DND-41 (cell line): ENCODE data around the gene PTS.

Source experiments
- ATAC-seq: fragments of 200-7000 bp; cut with Tn5 transposase; 3 replicates; pipeline ENCODE4 v1.9.1; 2021; ENCODE audit warnings: low read depth; ENCODE audit not compliant: insufficient read depth
- DNase-seq: peaks from one replicate; pipeline ENCODE4 v3.0.0-alpha.2; 2020
- H2AFZ ChIP-seq: 2 replicates; pipeline ENCODE4 v1.6.0; 2012; ENCODE audit warnings: low read depth, low read length
- H3K27ac ChIP-seq: 2 replicates; pipeline ENCODE4 v1.5.1; 2012; ENCODE audit warnings: low read length, inconsistent platforms
- H3K27me3 ChIP-seq: fragments of 200-600 bp; sonication (generic); 2 replicates; pipeline ENCODE4 v1.6.0; 2012; ENCODE audit warnings: low read length, mild to moderate bottlenecking, inconsistent platforms; ENCODE audit not compliant: insufficient read depth, poor library complexity
- H3K36me3 ChIP-seq: 2 replicates; pipeline ENCODE4 v1.5.1; 2012; ENCODE audit warnings: low read length, inconsistent platforms; ENCODE audit not compliant: insufficient read depth
- H3K4me1 ChIP-seq: 2 replicates; pipeline ENCODE4 v1.5.1; 2012; ENCODE audit warnings: mild to moderate bottlenecking, low read length; ENCODE audit not compliant: insufficient read depth
- H3K4me2 ChIP-seq: 2 replicates; pipeline ENCODE4 v1.6.0; 2012; ENCODE audit warnings: mild to moderate bottlenecking, moderate library complexity, low read length, inconsistent platforms; ENCODE audit not compliant: insufficient read depth
- H3K4me3 ChIP-seq, 2 experiments: fragments of 200-600 bp in 1 of 2; shearing (Covaris generic) in 1 of 2; 2 replicates each; pipeline ENCODE4 v1.5.1; 2012 to 2016; ENCODE audit warnings: inconsistent platforms in 2 of 2, low read length in 2 of 2, mild to moderate bottlenecking in 2 of 2, low read depth in 1 of 2, moderate library complexity in 1 of 2
- H3K79me2 ChIP-seq: 2 replicates; pipeline ENCODE4 v1.6.0; 2012; ENCODE audit warnings: low read length, inconsistent platforms; ENCODE audit not compliant: insufficient read depth
- H3K9ac ChIP-seq: 2 replicates; pipeline ENCODE4 v1.6.0; 2012; ENCODE audit warnings: low read depth, mild to moderate bottlenecking, inconsistent platforms, low read length, moderate library complexity
- H3K9me3 ChIP-seq: 2 replicates; pipeline ENCODE4 v1.5.1; 2012; ENCODE audit warnings: low read length, moderate library complexity, mild to moderate bottlenecking, inconsistent platforms; ENCODE audit not compliant: insufficient read depth, severe bottlenecking
- H4K20me1 ChIP-seq: 2 replicates; pipeline ENCODE4 v1.6.0; 2012; ENCODE audit warnings: low read length; ENCODE audit not compliant: insufficient read depth
- EZH2 ChIP-seq: IDR thresholded peaks from 3 replicates; pipeline ENCODE4 v1.6.1; 2012; ENCODE audit warnings: borderline replicate concordance, low read depth, mild to moderate bottlenecking, moderate library complexity, low read length, inconsistent platforms; ENCODE audit not compliant: severe bottlenecking
- TF ChIP-seq, protein P1 (sequence below): IDR thresholded peaks from 2 replicates; pipeline ENCODE4 v1.5.1; 2012; ENCODE audit warnings: borderline replicate concordance, low read length, moderate library complexity, mild to moderate bottlenecking; ENCODE audit not compliant: poor library complexity, severe bottlenecking; ENCODE audit errors: extremely low read depth

The PTS gene

DNA sequence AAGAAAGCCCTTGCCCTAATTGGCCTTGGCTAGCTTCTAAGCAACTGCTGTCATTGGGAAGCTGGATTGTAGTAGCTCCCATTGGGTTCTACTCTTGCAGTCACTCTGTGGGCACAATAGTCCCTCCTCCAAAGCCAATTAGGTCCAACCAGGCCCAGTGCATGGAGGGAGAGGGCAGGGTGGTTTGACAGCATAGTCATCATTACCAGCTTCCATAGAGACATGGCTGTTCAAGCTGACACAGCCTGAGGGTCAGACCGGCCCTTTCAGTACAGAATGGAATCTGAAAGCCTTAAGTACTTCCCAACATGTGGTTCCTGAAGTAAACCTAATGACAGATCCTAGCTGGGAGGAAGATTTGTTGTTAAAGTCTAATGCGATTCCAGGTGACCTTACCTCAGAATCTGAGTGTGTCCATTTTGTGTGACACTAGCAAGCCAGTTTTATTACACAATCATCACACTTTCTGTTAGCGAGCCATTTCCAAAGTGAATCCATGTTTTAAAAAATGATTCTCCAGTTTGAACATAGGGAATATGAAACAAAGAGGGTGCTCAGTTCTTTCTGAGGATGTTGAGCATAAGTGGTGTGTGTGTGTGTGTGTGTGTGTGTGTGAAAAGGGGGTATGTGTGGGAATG, 27.5 kb downstream of the PTS start:
- Histone ChIP-seq H4K20me1 (no peaks in the 10 kb centered on the region; the same call in 1 of the 2 replicates), H3K36me3 (no peaks in the 10 kb centered on the region), H3K9me3 (no peaks in the 10 kb centered on the region), H3K4me3 (no peak overlapping the region), H3K4me2 (no peak overlapping the region), H3K27me3 (no peaks in the 10 kb centered on the region), H3K27ac (no peak overlapping the region), H3K79me2 (no peaks in the 10 kb centered on the region), H3K9ac (no peak overlapping the region), H3K4me1 (no peaks in the 10 kb centered on the region), H2AFZ (no peak overlapping the region)
- ATAC-seq (no peak), DNase-seq (no peak)
- no peak for TF ChIP-seq EZH2
- TF ChIP-seq, protein P1, sequence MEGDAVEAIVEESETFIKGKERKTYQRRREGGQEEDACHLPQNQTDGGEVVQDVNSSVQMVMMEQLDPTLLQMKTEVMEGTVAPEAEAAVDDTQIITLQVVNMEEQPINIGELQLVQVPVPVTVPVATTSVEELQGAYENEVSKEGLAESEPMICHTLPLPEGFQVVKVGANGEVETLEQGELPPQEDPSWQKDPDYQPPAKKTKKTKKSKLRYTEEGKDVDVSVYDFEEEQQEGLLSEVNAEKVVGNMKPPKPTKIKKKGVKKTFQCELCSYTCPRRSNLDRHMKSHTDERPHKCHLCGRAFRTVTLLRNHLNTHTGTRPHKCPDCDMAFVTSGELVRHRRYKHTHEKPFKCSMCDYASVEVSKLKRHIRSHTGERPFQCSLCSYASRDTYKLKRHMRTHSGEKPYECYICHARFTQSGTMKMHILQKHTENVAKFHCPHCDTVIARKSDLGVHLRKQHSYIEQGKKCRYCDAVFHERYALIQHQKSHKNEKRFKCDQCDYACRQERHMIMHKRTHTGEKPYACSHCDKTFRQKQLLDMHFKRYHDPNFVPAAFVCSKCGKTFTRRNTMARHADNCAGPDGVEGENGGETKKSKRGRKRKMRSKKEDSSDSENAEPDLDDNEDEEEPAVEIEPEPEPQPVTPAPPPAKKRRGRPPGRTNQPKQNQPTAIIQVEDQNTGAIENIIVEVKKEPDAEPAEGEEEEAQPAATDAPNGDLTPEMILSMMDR = no peak

DNA sequence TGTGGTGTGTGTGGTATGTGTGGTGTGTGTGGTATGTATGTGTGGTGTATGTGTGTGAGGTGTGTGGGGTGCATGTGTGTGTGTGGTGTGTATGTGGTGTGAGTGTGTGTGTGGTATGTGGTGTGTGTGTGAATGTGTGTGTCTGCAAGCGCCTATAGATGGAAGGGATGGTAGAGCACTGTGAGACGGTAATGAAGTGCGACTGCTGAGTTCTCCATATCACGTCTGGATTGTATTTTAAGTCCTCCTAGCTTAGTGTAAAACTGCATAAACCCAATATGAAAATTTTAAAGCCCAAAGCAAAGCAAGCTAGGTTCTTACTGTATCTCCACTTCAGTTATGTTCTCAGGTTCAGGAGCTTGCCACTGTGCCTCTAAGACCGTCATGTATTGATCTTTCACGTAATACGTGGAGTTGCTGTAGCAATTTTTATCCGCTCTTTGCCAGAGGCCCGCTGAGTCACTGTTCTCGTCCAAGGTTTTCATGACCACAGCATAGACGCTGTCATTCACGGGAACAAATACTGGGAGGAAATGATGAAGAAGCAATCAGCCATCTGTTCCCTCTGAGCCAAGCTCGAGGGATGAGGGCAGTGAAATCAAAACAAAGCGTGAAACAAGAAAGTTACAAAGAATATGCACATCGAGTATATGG, 29.0 kb downstream of the PTS start:
- Histone ChIP-seq H3K9me3 (no peaks in the 10 kb centered on the region), H3K4me2 (no peak overlapping the region), H3K4me1 (no peaks in the 10 kb centered on the region), H3K79me2 (no peaks in the 10 kb centered on the region), H3K4me3 (no peak overlapping the region), H2AFZ (no peak overlapping the region), H3K27me3 (no peaks in the 10 kb centered on the region), H4K20me1 (no peaks in the 10 kb centered on the region; the same call in 1 of the 2 replicates), H3K27ac (no peak overlapping the region), H3K9ac (no peak overlapping the region), H3K36me3 (no peaks in the 10 kb centered on the region)
- TF ChIP-seq, protein P1 = no peak
- no peak for TF ChIP-seq EZH2
- ATAC-seq (0 out of 3 replicates have a peak, but pooled peaks have one; percentile 40), DNase-seq (no peak)

DNA sequence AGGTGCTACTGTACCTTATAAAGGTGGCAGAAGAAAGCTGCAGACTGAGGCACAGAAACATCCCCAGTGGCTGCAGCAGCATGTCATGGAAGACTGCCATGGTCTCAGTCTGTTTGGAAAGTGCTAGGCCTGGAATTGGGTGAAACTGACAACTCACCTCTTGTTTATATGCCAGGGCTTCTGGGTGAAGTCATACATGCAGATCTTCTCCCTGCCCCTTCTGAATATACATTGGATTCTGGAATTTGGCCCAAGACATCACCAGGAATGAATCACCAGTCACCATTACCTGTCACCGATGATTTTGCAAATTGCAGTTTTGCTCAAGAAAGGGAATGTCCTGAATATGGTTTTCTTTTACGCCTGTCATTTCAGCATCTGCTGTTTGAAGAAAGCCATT, 34.3 kb downstream of the PTS start, which contains the start of gene PLET1:
Gene PLET1, minus strand, starts transcription at position 371 of the 400 bp plus-strand sequence. Its CDS starts 271 bp downstream, at position 100.
- no peaks in the 10 kb centered on the region for H3K9me3 ChIP-seq
- no peak for ATAC-seq
- TF ChIP-seq, protein P1 = no peak
- no peak for TF ChIP-seq EZH2
- no peak for DNase-seq
- no peaks in the 10 kb centered on the region for H4K20me1 ChIP-seq
- H3K27ac ChIP-seq = no peak within 1 kb of the TSS
- H3K4me1 ChIP-seq = no peaks in the 10 kb centered on the region
- no peaks in the 10 kb centered on the region for H3K36me3 ChIP-seq
- no peak within 1 kb of the TSS for H3K9ac ChIP-seq
- no peak within 1 kb of the TSS for H2AFZ ChIP-seq
- no peaks in the 10 kb centered on the region for H3K27me3 ChIP-seq
- no peaks in the 10 kb centered on the region for H3K79me2 ChIP-seq
- no peak within 1 kb of the TSS for H3K4me3 ChIP-seq
- no peak within 1 kb of the TSS for H3K4me2 ChIP-seq
